Fibroblast of skin of back (primary cell): ENCODE results near the gene TMEM231.
"Not testable (repeated sequence)": the region's sequence is repeated elsewhere in the genome, so short reads cannot be mapped to it uniquely, and the experiment has no call there.

Experiments
- DNase-seq: peaks from one replicate; pipeline ENCODE4 v3.0.0-alpha.2; 2013

Gene TMEM231

DNA sequence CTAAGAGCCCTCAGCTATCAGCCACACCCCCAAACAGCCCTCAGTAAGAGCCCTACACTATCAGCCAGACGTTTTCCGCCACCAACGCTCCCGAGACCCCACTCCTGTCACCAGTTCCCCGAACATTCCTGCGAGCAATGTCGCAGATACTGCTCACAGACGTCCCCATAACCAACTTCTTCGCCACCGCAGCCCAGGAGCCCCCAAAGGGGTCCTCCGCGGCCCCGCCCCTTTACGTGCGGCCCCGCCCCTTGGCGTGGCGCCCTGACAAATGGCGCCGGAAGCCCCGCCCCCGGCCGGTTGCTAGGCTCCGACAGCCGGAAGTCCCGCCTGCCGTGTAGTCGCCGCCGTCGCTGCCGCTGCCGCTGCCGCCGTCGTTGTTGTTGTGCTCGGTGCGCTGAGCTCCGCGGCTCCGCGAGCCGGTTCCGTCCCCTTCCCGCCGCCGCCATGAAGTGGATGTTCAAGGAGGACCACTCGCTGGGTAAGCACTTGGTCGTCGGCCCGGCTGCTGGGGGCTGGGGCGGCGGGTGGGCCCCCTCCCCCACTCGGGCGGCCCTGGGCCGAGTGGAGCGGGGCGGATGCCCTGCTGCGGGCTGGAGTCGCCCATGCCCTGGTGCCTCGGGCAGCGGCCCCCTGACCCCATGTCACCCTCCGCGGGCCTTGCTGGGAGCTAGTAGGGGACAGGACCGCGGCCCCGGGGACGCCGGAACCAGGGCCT, 10.1 kb upstream of the TMEM231 start, which contains the start of gene GABARAPL2:
Gene GABARAPL2, plus strand, starts transcription at position 340 of the 718 bp plus-strand sequence. Its CDS starts 108 bp downstream, at position 448.
- peak; percentile 70 for DNase-seq

DNA sequence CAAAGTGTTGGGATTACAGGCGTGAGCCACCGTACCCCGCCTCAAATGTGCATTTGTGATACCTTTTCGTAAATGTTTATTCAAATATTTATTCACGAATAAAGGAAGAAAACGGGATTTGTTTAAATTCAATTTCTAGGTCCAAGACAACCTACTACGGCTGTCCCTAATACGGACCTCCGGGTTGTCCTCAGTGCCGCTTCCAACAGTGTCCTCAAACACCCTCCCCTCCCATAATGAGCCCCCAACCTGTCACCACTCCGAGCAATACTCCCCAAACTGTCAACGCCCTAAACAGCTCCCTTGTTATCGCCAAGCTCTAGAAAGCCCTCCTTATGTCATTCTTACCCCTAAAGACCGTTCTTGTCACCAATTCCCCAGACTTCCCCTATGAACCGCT, 9.6 kb upstream of the TMEM231 start:
- DNase-seq = no peak

DNA sequence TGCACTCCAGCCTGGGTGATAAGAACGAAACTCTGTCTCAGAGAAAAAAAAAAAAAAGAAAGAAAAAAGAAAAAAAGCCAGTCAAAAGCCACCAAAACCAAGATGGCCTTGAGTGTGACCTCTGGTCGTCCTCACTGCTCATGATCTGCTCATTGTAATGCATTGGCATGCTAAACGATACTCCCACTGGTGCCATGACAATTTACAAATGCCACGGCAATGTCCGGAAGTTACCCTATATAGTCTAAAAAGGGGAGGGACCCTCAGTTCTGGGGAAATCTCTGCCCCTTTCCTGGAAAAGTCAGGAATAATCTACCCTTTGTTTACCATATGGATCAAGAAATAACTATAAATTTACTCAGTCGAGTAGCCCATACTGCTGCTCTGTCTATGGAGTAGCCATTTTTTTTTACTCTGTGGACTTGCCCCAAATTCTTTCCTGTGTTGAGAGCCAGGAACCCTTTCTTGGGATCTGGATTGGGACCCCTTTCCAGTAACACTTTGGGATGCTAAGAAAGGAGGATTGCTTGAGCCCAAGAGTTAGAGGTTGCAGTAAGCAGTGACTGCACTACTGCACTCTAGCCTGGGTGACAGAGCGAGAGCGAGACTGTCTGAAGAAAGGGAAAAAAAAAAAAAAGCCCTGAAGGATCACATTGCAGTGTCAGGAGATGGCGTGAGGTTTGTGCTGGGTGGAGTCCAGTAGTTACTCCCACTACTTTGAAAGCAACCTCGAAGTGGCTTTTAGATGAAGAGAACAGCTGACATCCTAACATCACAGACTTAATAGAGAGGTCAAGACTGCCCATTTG, 3.7 kb upstream of the TMEM231 start:
- DNase-seq = peak; percentile 26

DNA sequence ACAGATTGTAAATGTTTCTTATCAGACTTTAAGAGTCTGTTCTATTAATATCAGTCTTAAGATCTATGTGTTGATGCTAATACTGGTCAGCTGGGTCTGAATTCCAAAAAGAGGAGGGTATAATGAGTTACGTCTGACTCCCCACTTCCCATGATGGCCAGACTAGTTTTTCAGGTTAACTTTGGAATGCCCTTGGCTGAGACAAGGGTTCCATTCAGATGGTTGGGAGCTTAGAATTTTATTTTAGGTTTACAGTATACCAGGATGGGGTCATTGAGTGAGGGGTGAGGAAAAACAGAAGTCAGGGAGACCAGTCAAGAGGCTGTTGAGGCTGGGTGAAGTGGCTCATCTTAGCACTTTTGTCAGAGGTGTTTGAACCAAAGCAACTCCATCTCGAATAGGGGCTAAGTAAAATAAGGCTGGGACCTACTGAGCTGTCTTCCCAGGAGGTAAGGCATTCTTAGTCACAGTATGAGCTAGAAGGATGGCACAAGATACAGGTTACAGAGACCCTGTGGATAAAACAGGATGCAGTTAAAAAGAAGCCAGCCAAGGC, 2.9 kb upstream of the TMEM231 start:
- DNase-seq = no peak

DNA sequence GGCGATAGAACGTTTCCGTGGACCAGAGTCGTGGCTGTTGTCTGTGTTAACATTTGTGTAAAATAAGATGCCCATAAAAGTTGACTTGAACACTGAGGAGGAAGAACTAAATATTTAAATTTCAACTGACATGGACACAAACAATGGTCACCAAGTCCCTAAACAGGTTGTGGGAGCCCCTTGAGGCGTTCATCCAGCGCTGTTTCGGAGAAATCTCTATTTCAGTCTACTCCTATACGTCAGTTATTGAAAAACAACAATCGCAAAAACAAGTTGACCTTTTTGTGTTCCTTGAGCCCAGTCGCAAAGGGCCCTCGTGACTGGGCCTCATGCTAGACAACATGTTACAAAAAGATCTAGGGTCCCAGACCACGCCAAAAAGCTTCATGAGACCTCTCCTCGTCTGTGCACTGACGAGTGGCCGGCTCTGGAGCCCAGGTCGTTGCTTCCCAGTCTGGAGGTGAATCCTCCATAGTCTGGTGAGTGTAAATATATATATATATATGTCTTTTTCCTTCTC, 439 bp upstream of the TMEM231 start:
- DNase-seq = no peak

DNA sequence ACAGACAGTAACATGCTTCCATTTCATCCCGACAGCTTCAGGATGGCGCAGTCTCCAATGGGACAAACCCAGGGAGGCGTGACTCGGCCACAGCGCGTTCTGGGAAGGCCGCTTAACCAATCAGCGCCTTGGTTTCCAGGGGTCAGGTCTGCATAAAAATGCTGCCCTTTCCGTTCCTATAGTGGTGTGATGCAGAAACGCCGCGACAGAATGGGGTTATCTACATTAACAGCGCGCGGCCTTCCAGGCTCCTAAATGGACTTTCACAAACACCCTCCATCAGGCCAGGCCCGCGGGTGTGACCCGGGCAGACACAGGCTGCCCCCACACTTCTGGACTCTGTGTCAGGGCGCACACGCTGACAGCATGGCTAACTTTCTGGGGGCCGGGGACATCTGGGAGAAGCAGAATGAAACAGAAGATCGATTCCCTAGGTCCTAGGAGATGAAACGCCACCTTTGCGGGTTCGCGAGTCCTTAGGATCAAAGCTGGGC, 792 bp downstream of the TMEM231 start:
- peak; percentile 94 for DNase-seq

DNA sequence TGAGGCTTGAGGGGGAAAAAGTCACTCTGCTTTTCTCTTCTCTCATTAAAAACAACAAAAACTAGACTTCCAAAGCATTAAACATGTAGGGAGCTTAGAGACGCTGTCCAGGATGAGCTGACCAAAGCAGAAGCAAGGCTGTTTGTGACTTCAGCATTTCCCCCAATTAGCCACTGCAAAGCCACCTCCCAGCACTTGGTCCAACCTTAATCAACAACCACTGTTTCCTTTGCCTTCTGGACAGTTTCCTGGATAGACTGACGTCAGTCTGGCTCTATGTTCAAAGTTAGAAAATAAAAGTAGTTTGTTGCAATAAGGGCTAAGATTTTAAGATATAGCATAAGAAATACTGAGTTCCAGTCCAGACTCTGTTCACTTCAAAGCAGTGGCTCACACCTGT, 3.1 kb downstream of the TMEM231 start:
- DNase-seq = no peak

DNA sequence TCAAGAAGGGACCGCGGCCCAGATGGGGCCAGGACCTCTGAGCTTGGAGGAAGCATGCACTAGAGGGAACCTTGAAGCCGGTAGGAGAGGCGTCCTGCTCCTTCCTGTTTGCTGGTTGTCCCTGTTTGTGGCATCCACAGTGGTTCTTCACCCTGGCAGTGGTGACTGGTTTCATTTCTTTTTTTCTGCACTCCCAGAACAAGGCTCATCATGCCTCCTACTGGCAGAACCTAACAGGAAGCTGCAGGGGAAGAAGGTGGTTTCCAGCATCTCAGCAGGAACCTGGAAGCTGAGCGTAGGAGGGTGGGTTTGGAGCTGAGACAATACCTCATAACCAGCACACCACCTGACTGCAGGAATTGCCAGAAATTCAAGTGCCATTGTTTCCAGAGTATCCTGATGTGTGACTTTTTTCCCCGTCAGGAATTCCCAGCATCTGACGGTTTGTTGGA, 5.8 kb downstream of the TMEM231 start:
- DNase-seq = no peak

DNA sequence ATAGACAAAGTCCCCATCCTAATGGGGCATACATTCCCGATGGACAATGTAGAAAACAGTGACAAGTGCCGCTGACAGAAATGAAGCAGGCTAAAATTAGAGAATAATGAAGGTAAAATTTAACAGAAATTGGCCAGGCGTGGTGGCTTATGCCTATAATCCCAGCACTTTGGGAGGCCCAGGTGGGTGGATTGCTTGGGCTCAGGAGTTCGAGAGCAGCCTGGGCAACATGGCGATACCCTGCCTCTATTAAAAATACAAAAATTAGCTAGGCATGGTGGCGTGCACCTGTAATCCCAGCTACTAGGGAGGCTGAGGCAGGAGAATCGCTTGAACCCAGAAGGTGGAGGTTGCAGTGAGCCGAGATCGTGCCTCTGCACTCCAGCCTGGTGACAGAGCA, 7.6 kb downstream of the TMEM231 start:
- DNase-seq = not testable (repeated sequence)

DNA sequence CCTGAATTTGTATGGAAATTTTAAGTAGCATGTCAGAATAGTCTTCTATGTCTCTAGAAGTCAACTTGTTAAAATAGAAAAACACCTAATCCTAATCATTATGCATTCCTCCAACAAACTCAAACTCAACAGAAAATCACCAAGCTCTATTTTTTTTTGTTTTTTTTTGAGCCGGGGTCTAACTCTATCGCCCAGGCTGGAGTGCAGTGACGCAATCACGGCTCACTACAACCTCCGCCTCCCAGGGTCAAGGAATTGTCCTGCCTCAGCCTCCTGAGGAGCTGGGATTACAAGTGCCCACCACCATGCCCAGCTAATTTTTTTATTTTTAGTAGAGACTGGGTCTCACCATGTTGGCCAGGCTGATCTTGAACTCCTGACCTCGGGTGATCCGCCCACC, 9.8 kb downstream of the TMEM231 start:
- no peak for DNase-seq

DNA sequence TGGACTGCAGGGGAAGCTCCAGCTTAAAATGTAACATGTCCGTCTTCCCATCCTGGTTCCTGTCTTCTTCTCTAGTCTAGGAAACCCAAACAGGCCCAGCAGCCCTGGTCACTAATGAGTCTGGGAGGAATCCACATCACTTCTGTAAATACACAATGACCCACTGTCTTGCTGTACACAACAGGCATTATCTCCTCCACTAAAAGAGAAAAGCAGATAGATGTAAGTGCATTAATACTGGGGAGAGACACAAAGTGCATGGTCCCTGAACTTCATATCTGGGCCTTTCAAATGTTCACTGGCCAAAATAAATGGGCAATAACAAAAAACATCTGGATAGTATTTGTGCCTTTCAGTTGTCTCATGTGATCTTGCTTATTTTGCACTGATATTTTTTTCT, 10.2 kb downstream of the TMEM231 start:
- DNase-seq = not testable (repeated sequence)

DNA sequence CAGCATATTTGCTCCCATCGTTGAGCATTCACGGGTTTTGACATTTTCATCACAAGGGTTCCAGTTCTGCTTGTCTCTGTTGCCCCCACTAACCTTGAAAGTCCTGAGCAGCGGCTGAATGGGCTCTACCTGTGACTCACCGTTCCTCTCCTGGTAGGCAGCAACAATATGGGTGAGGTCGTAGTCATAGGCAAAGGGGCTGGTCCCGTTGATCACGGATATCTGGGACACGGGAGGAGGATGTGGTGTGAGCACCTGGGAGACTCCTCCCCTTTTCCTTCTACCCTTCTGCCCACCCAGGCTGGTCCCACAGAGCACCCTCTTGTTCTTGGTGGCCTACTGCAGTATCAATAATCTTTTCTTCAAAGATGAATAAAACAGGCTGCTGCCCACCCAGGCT, 13.6 kb downstream of the TMEM231 start:
- DNase-seq = not testable (repeated sequence)

DNA sequence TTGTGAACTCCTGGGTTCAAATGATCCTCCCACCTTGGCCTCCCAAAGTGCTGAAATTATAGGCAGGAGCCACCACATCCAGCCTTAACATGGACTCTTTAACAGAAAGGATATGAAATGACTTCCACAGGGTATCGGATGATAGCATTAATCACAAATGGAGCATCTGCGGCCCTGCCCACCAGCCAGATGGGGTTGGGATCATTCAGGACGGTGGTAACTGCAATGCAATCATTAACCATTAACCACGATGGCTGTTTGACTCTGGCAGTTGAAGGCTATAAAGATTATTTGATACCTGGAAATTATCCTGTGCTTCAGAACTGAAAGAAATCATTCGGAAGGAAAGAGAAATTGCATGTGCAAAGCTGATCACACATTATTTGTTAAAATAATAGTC, 14.8 kb downstream of the TMEM231 start:
- no peak for DNase-seq

DNA sequence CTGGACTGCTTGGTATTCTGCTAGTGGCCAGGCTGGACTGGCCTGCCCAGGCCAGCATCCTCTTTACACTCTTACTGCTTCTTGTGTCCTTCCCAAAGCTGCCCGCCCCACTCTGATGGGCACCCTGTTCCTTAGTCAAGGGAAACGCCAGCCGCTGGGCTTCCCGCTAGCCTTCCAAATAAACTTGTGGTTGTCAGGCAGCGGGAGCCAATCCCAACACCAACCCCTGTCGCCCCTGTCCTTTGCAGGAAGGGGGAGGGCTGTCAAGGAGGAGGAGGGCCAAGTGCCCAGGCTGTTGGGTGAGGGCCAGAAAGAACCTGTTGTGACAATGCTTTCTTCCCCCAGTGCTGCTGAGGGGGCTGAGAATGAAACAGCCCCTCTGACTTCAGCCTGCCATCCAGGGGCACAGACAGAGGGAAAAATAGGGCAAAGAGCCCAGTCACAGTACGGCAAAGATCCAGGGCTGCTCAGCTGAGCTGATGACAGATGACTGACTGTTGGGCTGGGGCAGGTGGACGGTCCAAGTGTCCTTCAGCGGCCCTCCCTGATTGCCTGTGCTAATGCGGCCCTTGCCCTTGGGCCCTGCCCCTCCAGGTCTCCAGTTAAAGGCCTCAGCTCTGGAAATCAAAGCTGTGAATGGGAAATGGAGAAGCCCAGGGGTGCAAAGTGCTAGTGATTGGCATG, 17.0 kb downstream of the TMEM231 start:
- not testable (repeated sequence) for DNase-seq

DNA sequence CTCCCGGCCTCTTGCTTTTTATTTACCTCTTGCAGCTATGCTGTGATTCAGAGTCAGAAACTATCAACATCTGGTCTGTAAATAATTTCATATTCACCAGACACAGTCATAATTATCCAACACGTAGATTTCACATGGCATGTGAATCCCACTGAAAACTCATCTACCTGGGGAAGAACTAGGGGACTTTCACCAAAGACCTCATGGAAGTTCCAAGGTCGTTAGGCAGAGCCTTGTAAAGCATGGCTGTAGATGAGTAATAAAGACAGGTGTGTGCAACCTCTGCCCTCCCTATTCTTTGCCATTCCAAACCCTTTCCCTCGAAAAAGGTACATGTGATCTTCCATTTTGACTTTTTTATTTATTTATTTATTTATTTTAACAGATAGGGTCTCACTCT, 18.3 kb downstream of the TMEM231 start:
- DNase-seq = no peak

DNA sequence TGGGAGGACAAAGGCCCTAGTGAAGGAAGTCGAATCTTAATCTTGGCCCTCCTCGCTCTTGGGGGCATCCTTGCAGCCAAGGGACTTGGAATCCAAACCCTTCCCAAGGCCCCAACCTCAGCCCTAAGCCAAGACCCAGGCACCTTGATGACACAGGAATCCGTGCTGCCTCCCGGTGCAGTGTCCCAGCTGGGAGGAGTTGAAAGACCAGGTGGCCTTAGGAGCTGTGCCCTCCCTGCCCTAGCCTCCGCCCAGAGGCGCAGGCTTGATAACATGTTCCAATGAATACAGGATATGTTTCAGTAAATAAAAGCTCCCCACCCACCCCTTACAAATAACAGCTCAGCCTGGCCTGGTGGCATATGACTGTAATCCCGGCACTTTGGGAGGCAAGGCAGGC, 20.2 kb downstream of the TMEM231 start, which contains the start of gene CHST5:
Gene CHST5, minus strand, starts transcription at position 208 of the 400 bp plus-strand sequence. CDS start 5,724 bp downstream, outside the sequence.
- DNase-seq = no peak

DNA sequence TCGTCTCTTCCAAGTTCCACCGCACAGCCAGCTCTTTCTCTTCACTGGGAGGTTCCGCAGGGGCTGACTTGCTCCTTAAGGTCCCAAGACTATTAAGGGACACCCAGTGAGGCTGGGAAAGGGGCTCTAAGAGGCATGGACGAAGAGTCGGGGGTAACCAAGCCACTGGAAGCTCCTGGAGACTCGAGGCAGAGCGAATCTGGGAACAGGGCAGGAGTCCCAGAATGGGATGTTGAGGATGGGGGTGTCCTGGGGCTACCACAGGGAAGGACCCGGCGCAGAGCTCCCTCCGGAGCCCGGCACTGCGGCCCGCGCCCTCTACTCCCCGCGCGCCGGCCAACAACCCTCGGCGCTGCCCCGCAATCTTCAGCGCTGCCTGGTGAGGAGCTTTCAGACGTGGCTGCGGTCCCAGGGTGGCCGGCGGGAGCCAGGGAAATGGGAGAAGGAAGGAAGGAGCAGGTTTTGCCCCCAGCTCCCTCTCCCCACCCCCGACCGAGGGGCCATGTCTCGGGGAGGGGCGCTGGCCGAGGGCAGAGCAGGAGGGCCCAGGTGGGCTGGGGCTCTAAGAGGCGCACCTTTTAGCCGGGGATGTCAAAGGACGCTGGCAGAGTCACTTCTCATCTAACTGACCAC, 20.7 kb downstream of the TMEM231 start:
- no peak for DNase-seq

DNA sequence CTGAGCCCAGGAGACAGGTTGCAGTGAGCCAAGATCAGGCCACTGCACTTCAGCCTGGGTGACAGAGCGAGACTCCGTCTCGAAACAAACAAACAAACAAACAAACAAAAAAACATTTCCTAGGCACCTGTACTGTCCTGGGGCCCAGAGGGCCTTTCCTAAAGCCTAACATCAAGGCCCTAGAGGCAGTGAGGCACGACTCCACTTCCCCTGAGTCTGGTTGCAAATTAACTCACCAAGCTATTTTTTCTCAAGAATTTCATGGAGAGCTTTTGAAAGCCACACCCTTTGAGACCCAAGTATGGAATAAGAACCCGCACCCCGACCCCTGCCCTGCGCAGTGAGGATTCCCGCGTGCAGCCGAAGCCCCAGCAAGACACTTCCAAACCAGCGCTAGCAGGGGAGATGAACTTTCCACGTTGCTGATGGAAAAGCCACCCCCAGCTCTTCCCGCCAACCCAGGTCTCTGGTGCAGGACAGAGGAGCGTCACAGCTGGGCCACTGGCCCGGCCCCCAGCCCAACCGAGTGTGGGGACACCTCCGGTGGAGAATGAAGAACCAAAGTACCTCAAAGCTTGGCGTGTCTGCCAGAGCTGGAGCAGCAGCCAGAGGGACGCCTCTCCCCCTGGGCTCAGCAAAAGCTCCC, 21.4 kb downstream of the TMEM231 start:
- no peak for DNase-seq

DNA sequence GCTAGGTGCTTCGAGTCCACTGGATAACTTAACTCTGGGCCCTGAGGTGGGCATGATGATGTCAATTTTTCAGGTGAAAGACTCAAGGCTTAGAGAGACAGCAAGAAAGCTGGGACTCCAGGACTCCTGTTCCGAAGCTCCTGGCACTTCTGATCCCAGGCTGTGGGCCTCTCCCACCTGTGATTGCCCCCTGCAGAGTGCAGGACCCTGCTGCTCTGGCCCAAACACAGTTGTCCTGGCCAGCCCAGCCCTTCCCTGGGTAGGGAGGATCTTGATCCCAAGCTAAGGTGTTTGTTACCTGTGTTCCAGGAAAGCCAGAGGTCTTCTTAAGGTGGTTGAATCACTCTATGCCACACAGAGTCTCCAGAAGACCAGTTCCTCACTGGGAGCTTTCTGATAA, 23.3 kb downstream of the TMEM231 start:
- no peak for DNase-seq

DNA sequence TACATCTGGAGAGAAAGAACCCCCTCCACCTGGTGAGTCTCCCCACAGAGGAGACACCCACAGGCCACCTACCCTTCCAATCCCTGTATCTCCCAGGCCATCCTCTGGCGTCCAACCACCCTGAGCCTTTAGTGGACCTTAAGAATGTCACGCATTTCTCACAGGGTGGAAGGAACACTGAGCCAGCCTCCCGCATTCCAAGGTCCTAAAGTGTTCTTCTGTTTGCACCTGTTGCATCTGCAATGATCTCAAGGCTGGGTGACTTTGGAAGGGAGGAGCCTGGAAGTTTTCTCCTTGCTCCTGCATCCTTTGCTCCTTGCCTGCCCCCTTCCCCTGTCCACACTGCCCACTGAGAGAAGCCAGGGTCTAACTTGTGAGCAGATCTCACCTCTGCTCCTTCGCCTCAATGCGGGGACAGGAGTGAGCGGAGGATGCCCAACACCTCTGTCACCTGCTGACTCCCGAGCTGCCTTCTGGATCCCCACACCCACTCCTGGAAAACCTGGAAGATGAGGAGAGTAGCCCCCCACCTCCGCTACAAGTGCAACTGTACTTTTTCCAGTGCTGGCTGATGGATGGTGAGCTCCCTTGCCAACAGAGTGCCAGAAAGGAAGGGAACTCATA, 23.8 kb downstream of the TMEM231 start:
- DNase-seq = no peak

DNA sequence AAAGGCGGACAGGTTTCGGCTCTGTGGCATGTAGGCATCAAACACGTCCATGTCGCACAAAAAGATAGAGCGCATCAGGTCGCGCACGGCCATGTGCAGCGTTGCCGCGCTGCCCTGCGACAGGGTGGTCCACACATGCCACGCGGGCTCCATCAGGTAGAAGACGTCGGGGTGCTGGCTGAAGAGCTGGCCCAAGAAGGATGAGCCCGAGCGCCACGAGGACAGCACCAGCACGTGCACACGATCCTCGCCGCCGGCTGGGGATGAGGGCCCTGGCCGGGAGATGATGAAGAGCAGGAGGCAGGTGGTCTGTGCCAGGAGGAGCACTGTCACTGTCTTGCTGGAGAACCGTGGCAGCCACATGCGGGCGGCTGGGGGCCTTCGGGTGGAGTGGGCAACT, 26.1 kb downstream of the TMEM231 start:
- DNase-seq = no peak
